ENCODE results near the gene ALG8.
"Not testable (repeated sequence)": the region's sequence is repeated elsewhere in the genome, so short reads cannot be mapped to it uniquely, and the experiment has no call there.

Gene ALG8

DNA sequence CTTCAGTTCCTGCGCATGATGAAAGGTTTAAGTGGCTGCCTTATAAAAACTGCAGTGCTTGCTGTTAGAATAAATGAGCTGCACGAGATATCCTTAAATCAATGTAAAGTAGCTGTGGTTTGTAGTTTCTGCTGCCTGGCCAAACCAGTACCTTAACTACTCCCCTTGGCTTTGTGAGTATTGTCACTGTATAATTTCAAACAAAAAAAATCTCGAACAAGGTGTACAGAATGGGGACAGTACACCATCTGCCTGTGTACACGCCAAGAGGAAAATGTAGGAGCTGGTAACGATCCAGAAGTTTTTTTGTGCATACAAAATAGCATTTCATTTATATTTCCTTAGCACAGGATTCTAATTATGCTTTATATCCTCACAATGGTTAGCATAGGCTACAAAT, 39.2 kb downstream of the ALG8 start:
- DNase-seq (ENCODE audit: low read depth), result no peak

DNA sequence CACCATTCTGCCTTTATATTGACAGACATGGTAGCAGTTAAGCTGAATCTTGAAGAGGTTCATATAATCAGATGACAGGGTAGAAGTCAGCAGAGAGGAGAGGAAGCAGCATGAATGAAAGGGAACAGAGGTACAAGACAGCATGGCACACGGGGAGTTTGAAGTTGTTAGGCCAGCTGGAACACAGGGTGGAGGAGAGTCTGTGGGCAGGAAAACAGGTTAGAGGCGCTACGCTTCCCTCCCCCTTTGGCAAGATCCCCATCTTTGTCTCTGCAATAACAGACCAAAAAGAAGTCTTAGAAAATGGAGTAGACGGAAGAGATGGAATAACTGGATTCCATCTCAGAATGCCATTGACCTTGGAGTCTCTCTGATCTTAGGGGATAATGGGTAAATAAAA, 39.8 kb downstream of the ALG8 start:
- no peak for DNase-seq (ENCODE audit: low read depth)

DNA sequence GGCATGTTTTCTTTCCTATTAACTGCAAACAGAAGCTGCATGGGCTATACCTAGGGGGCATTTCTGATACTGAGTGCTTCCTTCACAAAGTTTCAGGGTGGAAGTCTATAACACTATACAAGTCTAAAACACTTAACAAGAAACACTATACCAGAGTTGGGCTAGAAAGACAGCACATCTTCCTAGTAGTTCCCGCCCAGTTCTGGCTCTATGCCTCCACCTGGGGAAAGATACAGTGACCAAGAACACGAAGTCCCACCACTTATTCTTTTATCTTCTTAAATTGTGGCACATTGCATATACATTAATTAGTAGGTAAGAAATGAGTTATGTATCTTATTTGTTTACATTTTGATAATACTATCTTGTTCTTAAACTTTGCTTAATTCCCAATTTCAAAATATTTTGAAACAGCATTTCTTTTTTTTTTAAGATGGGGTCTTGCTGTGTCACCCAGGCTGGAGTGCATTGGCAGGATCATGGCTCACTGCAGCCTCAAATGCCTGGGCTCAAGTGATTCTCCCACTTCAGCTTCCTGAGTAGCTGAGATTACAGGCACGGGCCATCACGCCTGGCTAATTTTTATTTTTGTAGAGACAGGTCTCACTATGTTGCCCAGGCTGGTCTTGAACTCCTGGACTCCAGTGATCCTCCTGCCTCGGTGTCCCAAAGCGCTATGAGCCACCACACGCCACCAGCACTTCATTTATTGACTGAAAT, 41.6 kb downstream of the ALG8 start:
- no peak for DNase-seq (ENCODE audit: low read depth)

DNA sequence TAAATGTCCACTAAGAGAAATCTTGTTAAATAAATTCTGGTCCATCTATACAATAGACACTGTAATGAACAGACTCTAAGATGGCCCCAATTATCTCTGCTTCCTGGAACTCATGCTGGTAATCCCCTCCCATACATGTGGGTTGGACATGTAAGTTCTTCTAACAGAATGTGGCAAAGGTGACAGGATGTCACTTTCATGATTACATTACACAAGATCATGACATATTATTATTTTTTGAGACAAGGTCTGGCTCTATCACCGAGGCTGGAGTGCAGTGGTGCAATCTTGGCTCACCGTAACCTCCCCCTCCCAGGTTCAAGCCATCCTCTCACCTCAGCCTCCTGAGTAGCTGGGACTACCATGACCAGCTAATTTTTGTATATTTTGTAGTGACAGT, 45.2 kb downstream of the ALG8 start:
- no peak for DNase-seq (ENCODE audit: low read depth)

DNA sequence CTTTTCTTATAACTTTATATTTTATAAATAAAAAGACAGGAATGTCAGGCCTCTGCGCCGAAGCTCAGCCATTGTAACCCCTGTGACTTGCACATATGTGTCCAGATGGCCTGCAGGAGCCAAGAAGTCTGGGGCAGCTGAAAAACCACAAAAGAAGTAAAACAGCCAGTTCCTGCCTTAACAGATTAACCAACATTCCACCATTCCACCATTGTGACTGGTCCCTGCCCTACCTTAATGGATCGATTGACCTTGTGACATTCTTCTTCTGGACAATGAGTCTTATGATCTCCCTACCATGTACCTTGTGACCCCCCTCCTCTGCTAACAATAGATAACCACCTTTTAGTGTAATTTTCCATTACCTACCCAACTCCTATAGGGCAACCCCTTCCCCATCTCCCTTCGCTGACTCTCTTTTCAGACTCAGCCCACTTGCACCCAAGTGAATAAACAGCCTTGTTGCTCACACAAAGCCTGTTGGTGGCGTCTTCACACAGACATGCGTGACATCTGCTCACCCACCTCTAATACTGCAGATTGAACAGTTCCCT, 52.8 kb downstream of the ALG8 start:
- DNase-seq (ENCODE audit: low read depth), result not testable (repeated sequence)

DNA sequence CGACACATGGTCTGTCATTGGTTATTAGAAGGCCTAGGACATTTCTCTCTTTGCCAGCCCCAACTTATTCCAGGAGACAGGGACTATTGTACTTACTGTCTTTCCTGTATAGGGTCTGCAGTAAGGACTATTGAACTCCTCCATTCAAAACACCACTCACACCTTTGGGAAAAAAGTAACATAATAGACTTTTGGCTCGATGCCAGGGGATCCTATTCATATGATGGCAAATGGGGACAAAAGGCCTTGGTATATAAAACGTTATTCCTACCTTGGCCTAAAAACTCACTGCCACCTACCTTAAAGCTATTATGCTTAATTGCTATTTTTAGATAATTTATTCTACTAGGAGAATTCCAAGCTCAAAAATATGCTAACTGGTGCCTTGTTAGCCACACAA, 53.5 kb downstream of the ALG8 start:
- DNase-seq (ENCODE audit: low read depth), result no peak

DNA sequence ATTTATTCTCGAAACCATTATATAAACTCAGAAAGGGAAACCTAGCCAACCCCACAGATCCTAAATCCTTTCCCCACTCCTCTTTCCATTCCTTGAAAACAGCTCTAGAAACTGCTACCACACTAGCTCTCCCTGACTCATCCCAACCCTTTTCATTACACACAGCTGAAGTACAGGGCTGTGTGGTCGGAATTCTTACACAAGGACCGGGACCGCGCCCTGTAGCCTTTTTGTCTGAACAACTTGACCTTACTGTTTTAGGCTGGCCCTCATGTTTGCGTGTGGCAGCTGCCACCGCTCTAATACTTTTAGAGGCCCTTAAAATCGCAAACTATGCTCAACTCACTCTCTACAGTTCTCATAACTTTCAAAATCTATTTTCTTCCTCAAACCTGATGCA, 54.9 kb downstream of the ALG8 start:
- not testable (repeated sequence) for DNase-seq (ENCODE audit: low read depth)

DNA sequence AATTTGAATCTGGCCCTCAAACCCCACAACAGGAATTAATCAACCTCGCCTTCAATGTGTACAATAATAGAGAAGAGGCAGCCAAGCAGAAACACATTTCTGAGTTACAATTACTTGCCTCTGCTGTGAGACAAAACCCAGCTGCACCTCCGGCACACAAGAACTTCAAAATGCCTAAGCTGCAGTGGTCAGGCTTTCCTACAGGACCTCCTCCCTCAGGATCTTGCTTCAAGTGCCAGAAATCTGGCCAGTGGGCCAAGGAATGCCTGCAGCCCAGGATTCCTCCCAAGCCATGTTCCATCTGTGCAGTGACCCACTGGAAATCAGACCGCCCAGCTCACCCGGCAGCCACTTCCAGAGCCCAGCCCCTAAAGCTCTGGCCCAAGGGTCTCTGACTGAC, 56.4 kb downstream of the ALG8 start:
- no peak for DNase-seq (ENCODE audit: low read depth)

DNA sequence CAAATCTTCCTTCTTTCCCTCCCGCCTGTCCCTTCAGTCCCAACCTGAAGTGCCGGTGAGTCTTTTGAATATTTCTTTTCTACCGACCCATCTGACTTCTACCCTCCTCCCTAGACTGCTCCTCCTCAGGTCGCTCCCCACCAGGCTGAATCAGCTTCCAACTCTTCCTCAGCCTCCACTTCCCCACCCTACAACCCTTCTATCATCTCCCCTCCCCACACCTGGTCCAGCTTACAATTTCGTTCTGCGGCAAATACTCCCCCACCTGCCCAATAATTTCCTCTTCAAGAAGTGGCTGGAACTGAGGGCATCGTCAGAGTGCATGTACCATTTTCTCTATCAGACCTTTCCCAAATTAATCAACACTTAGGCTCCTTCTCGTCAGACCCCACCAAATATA, 57.3 kb downstream of the ALG8 start:
- no peak for DNase-seq (ENCODE audit: low read depth)

DNA sequence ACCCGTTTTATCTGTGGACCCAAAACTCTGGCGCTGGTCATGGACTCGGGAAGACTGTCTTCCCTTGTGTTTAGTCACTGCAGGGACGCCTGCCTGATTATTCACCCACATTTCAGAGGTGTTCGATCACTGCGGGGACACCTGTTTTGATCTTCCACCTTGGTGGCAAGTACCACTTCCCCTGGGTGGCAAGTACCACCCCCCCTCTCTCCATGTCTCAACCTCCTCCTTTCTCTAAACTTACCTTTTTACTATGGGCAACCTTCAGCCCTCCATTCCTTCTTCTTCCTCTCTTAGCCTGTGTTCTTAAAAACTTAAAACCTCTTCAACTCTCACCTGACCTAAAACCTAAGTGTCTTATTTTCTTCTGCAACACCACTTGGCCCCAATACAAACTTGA, 57.8 kb downstream of the ALG8 start:
- DNase-seq (ENCODE audit: low read depth), result no peak

DNA sequence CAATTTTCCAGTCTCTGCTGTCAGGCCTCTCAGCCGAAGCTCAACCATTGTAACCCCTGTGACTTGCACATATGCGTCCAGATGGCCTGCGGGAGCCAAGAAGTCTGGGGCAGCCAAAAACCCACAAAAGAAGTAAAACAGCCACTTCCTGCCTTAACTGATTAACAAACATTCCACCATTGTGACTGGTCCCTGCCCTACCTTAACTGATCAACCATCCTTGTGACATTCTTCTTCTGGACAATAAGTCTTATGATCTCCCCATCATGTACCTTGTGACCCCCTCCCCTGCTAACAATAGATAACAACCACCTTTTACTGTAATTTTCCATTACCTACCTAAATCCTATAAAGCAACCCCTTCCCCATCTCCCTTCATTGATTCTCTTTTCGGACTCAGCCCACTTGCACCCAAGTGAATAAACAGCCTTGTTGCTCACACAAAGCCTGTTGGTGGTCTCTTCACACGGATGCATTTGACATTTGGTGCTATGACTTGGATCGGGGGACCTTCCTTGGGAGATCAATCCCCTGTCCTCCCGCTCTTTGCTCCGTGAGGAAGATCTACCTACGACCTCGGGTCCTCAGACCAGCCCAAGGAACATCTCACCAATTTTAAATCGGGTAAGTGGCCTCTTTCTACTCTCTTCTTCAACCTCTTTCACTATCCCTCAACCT, 58.5 kb downstream of the ALG8 start:
- peak; percentile 34 for DNase-seq (ENCODE audit: low read depth)

DNA sequence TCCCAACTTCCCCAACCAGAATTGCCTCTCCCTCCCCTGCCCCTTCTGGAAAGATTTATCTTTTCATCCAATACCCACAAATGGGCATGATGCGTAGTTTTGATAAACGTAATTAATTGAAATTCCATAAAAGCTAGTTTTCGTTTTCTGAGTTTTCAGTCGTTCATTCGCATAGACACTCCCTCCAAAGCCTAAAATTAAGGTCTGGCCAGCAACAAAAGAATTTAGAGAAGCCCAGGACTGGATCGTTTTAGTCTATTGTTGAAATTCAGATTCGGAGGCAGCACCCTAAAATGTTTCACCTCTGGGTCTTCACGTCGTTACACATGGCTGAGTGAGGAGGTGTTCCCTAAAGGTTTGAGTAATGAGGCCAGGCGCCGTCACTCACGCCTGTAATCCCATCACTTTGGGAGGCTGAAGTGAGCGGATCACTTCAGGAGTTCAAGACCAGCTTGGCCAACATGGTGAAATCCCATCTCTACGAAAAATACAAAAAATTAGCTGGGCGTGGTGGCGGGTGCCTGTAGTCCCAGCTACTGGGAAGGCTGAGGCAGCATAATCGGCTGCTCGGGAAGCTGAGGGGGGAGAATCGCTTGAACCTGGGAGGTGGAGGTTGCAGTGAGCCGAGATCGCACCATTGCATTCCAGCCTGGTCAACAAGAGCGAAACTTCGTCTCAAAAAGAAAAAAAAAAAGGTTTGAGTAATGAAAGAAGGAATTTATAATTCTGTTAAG, 59.2 kb downstream of the ALG8 start:
- no peak for DNase-seq (ENCODE audit: low read depth)

DNA sequence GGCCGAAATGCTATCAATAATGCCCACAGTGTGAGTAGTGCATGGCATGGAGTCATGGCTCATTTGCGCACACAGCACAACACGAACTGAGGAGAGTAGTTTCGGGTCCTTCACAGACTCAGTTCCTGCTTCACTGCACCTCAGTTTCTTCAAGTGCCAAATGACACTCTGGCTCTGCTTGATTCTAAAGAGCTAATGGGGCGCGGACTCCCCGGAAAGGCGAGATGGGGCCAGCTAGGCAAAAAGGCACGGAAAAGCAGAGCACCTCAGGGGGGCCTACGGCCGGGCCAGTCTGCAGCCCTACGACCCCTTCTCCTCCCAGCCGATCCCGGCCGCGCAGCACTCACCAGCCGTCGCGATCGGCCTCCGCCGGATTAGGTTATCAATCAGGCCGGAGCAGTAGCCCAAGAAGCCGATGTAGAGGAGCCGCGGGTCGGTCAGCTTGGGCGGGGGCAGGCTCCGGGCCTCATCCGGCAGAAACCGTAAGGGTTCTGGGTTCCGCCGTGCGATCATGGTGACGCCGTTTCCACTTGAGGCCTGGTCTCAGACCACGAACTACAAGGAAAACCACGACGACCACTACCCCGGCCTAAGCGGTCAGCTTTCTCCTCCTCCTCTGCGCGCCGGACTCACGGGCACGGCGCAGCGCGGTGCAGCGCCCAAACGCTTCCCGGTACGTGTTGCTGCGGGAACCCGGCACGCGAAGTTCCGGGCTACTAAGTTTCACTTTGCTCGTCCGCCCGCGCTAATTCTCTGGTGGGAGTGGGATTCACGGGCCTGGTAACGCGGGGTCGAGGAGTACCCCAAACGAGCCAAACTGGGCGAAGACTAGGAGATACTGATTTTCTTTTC, 60.0 kb downstream of the ALG8 start, which contains the start of gene NDUFC2:
TSS of gene NDUFC2 (minus strand) at position 631 of the 852 bp plus-strand sequence. CDS start at position 513, 118 bp downstream.
- DNase-seq (ENCODE audit: low read depth), result peak; percentile 30

DNA sequence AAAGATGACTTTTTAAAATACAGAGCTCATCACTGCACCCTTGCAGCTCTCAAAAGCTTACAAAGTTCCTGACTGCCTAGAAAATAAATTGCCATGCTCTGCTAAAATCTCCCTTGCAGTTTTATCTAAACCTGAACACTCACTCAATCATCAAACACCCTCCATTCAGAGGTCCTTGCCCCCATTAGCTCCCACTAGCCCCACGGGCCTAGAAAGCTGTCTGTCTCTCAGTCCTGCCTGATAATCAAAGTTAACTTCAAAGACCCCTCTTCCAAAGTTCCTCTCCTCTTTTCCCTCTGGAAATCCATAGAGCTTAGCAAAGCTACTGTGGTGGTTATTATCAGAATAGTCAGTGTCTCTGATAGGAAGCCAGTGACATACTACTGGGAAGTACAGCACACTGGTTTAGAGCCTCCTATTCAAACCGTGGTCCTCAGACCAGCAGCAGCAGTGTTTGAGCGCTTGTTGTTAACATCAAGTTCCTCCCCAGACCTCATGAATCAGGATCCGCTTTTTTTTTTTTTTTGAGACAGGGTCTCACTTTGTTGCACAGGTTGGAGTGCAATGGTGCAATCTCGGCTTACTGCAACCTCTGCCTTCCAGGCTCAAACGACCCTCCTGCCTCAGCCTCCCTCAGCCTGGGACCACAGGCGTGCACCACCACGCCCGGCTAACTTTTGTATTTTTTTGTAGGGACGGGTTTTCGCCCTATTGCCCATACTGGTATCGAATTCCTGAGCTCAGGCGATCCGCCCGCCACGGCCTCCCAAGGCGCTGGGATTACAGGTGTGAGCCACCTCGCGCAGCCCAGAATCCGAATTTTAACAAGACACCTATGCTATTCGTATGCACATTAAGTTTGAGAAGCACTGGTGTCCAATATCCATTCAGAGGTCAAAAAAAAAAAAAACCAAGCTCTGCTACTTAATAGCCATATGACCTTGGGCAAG, 60.9 kb downstream of the ALG8 start:
- DNase-seq (ENCODE audit: low read depth), result no peak

DNA sequence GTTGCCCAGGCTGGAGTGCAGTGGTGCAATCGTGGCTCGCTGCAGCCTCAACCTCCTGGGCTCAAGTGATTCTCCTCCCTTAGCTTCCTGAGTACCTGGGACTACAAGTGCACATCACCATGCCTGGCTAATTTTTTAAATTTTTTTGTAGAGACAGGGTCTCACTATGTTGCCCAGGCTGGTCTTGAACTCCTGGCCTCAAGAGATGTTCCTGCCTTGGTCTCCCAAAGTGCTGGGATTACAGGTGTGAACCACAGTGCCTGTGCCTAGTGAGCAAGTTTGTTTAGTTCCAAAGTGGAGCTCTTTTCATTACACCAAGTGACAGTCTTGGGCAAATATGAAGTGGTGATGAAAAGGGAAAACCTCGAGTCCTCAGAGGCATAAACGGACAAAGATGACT, 61.8 kb downstream of the ALG8 start:
- DNase-seq (ENCODE audit: low read depth), result not testable (repeated sequence)

DNA sequence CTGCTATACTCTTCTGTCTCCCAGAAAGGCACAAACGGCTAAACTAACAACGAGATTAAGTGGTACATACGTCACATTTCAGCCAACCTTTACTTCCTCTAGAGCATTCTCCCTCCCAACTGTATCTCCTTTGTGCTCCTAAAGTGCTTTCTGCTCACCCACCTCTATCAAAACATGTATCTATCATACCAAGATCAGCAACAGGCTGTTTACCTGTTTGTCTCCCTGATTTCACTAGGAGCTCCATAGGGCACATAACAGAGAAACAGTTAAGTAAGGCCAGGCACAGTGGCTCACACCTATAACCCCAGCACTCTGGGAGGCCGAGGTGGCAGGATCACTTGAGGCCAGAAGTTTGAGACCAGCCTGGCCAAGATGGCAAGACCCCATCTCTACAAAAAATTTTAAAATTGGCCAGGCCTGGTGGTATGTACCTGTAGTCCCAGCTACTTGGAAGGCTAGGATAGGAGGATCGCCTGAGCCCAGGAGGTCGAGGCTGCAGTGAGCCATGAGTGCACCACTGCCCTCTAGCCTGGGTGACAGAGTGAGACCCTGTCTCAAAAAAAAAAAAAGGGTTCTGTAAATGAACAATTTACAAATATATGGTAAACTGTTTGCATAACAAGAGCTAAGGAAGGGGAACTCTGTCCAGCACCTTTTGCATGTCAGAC, 62.6 kb downstream of the ALG8 start:
- DNase-seq (ENCODE audit: low read depth), result no peak

DNA sequence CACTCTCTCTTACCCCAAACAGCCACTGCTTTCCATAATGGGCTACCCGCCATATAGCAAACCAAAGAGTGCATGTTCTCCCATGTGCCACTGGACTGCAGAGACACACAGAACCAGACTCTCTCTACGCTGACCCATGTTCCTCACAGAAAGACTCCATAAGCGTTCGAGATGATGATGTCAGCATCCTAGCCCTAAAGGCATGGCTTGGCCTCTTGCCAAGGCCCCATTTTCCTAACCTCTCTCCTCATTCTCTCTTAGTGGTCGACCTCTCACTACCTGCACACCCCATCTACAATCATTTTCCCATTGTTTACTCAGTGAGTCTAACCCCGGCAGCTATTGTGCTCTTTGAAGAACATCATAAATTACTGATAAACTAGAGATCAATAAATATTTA, 64.7 kb downstream of the ALG8 start:
- no peak for DNase-seq (ENCODE audit: low read depth)

DNA sequence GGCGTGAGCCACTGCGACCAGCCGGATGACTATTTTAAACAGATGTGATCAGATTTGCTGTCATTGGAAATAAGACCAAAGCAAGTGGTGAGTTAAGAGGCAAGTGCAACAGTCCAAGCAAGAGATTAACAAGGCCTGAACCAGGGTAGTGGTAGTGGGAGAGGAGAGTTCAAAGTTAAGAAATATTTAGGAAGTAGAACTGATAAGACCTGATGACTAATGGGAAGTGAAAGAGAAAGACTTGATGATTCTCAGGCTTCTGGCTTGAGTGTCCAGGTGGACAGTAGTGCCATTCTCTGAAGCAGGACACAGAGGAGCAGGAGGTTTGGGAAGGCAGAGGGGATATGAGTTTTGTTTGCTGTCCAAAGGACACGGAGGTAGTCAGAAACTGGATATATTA, 67.0 kb downstream of the ALG8 start:
- DNase-seq (ENCODE audit: low read depth), result no peak

DNA sequence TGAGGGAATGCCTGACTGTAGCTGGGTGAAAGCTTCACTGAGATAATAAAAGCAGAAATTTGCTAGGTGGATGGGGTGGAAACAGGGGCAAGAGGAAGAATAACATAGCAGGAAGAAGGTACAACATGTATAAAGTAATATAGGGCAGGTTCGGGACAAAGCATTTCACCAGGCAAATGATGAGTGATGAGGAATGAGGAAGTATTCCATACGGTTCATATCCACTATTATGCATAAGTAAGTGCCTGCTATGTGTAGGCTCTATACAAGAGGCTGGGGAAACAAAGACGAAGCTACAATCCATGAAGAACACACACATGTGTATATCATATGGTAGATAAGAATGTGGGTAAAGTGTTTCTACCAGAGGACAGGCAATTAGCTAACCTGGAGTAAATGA, 67.7 kb downstream of the ALG8 start:
- no peak for DNase-seq (ENCODE audit: low read depth)

DNA sequence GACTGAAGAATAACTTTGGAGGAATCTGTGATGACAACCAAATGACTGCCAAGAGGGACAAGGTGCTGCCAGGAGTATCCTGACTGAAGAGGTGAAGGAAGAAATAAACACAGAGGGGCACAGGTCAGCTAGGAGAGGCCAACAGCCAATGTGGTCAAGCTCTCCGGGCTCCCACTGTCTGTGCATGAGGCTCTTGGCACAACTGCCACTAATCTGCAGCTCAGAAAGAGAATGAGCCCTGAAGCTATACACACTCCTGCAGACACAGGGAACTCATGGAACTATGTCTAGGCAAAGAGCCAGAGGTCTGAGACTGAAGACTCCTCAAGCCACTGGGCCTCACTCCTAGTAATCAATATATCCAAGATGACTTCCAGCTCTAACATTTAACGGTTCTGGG, 68.8 kb downstream of the ALG8 start:
- no peak for DNase-seq (ENCODE audit: low read depth)
